Progenitor cell of endocrine pancreas (in vitro differentiated cells): Measurements from ENCODE around the gene PPHLN1. TPM values are rescaled to one million over a fixed set of nuclear protein-coding genes. Genes with fewer than 3 reads are reported as not detected.

Experiments
- DNase-seq: peaks from one replicate; pipeline ENCODE4 v3.0.0; 2021; ENCODE audit warnings: low spot score; ENCODE audit not compliant: unreplicated experiment
- H3K27ac Mint-ChIP-seq: 2 replicates; pipeline ENCODE4 v1.8.0; 2021; ENCODE audit warnings: mild to moderate bottlenecking, moderate library complexity, mixed read lengths
- H3K27me3 Mint-ChIP-seq: 2 replicates; pipeline ENCODE4 v1.8.0; 2021; ENCODE audit warnings: mixed read lengths
- H3K36me3 Mint-ChIP-seq: 2 replicates; pipeline ENCODE4 v1.8.0; 2022; ENCODE audit warnings: mixed read lengths; ENCODE audit not compliant: insufficient read depth
- H3K4me1 Mint-ChIP-seq: 2 replicates; pipeline ENCODE4 v1.8.0; 2021; ENCODE audit warnings: low read depth, mixed read lengths
- H3K4me3 Mint-ChIP-seq: 2 replicates; pipeline ENCODE4 v1.8.0; 2021; ENCODE audit warnings: low read depth, mild to moderate bottlenecking, moderate library complexity, mixed read lengths
- H3K9me3 Mint-ChIP-seq: 2 replicates; pipeline ENCODE4 v1.8.0; 2021; ENCODE audit warnings: low read depth, mixed read lengths
- CTCF ChIP-seq: fragments of 200-600 bp; sonication (generic); IDR thresholded peaks from one replicate; pipeline ENCODE4 v1.5.0; 2021; ENCODE audit warnings: antibody characterized with exemption, mild to moderate bottlenecking; ENCODE audit not compliant: unreplicated experiment
- total RNA-seq: library from RNA; stranded (reverse); gene quantifications from 2 replicates; pipeline ENCODE4 v1.2.1, GENCODE V29; 2021

The PPHLN1 gene
- total RNA-seq, 1 donor from 2014 or later, result 62.2 TPM

- Mint-ChIP-seq H3K9me3 (no peaks in the 10 kb centered on the region), H3K4me1 (no peaks in the 10 kb centered on the region), H3K36me3 (peaks cover 18% of the 10 kb centered on the region), H3K27ac (no peak overlapping the region), H3K27me3 (no peaks in the 10 kb centered on the region), H3K4me3 (no peak overlapping the region)
- DNase-seq, result no peak
- no peak for TF ChIP-seq CTCF
Measured at GRCh38 chr12:42396473-42397259, 70.7 kb downstream of the PPHLN1 start.

- H3K4me3 Mint-ChIP-seq, result no peak overlapping the region
- peaks cover 31% of the 10 kb centered on the region for H3K36me3 Mint-ChIP-seq
- H3K9me3 Mint-ChIP-seq, result no peaks in the 10 kb centered on the region
- peaks cover 7% of the 10 kb centered on the region for H3K4me1 Mint-ChIP-seq
- no peak for DNase-seq
- H3K27ac Mint-ChIP-seq, result no peak overlapping the region
- no peak for TF ChIP-seq CTCF
- no peaks in the 10 kb centered on the region for H3K27me3 Mint-ChIP-seq
Measured at GRCh38 chr12:42402821-42403411, 76.9 kb downstream of the PPHLN1 start.

- Mint-ChIP-seq H3K9me3 (no peaks in the 10 kb centered on the region), H3K4me3 (no peak overlapping the region), H3K27ac (no peak overlapping the region), H3K4me1 (peaks cover 13% of the 10 kb centered on the region), H3K27me3 (no peaks in the 10 kb centered on the region), H3K36me3 (peaks cover 18% of the 10 kb centered on the region)
- no peak for TF ChIP-seq CTCF
- DNase-seq, result no peak
Measured at GRCh38 chr12:42407306-42407705, 81.3 kb downstream of the PPHLN1 start.

GRCh38 chr12:42409471-42409870, 83.5 kb downstream of the PPHLN1 start:
- DNase-seq, result no peak
- Mint-ChIP-seq H3K4me1 (peaks cover 13% of the 10 kb centered on the region), H3K36me3 (peaks cover 25% of the 10 kb centered on the region), H3K27me3 (no peaks in the 10 kb centered on the region), H3K27ac (no peak overlapping the region), H3K4me3 (no peak overlapping the region), H3K9me3 (peaks cover 7% of the 10 kb centered on the region)
- TF ChIP-seq CTCF, result no peak

GRCh38 chr12:42410340-42410739, 84.4 kb downstream of the PPHLN1 start:
- H3K27ac Mint-ChIP-seq, result no peak overlapping the region
- peaks cover 9% of the 10 kb centered on the region for H3K4me1 Mint-ChIP-seq
- no peaks in the 10 kb centered on the region for H3K27me3 Mint-ChIP-seq
- no peak overlapping the region for H3K4me3 Mint-ChIP-seq
- TF ChIP-seq CTCF, result no peak
- peaks cover 22% of the 10 kb centered on the region for H3K36me3 Mint-ChIP-seq
- no peak for DNase-seq
- peaks cover 7% of the 10 kb centered on the region for H3K9me3 Mint-ChIP-seq
